Neural crest cell (in vitro differentiated cells): ENCODE measurements around the gene CACNA2D3. TPM values are rescaled to one million over a fixed set of nuclear protein-coding genes. Genes with fewer than 3 reads are reported as not detected.

Source experiments
- DNase-seq: peaks from one replicate; pipeline ENCODE4 v3.0.0; 2021; ENCODE audit warnings: low read depth, mixed read lengths, low spot score
- H3K27ac Mint-ChIP-seq: one replicate; pipeline ENCODE4 v1.8.0; 2021; ENCODE audit warnings: mild to moderate bottlenecking, mixed read lengths; ENCODE audit not compliant: unreplicated experiment
- H3K27me3 Mint-ChIP-seq: 2 replicates; pipeline ENCODE4 v1.8.0; 2021; ENCODE audit warnings: low read depth, mild to moderate bottlenecking, mixed read lengths
- H3K36me3 Mint-ChIP-seq: 2 replicates; pipeline ENCODE4 v1.8.0; 2021; ENCODE audit warnings: low read depth, mild to moderate bottlenecking, mixed read lengths
- H3K4me1 Mint-ChIP-seq: 2 replicates; pipeline ENCODE4 v1.8.0; 2021; ENCODE audit warnings: mixed read lengths
- H3K4me3 Mint-ChIP-seq: one replicate; pipeline ENCODE4 v1.8.0; 2021; ENCODE audit warnings: mild to moderate bottlenecking, mixed read lengths
- H3K9me3 Mint-ChIP-seq: 2 replicates; pipeline ENCODE4 v1.8.0; 2021; ENCODE audit warnings: mixed read lengths
- total RNA-seq: library from RNA; stranded (reverse); gene quantifications from 2 replicates; pipeline ENCODE4 v1.2.1, GENCODE V29; 2021
- TF ChIP-seq, protein P1 (sequence below): fragments of 200-600 bp; sonication (generic); conservative IDR thresholded peaks from 2 replicates; pipeline ENCODE4 v1.5.0; 2021; ENCODE audit warnings: antibody characterized with exemption, mild to moderate bottlenecking

CACNA2D3 gene
- total RNA-seq, 1 donor from 2014 or later: 0.82 TPM

- H3K4me3 Mint-ChIP-seq: no peak overlapping the region
- no peak for DNase-seq
- no peaks in the 10 kb centered on the region for H3K27me3 Mint-ChIP-seq
- H3K36me3 Mint-ChIP-seq: no peaks in the 10 kb centered on the region
- TF ChIP-seq, protein P1, sequence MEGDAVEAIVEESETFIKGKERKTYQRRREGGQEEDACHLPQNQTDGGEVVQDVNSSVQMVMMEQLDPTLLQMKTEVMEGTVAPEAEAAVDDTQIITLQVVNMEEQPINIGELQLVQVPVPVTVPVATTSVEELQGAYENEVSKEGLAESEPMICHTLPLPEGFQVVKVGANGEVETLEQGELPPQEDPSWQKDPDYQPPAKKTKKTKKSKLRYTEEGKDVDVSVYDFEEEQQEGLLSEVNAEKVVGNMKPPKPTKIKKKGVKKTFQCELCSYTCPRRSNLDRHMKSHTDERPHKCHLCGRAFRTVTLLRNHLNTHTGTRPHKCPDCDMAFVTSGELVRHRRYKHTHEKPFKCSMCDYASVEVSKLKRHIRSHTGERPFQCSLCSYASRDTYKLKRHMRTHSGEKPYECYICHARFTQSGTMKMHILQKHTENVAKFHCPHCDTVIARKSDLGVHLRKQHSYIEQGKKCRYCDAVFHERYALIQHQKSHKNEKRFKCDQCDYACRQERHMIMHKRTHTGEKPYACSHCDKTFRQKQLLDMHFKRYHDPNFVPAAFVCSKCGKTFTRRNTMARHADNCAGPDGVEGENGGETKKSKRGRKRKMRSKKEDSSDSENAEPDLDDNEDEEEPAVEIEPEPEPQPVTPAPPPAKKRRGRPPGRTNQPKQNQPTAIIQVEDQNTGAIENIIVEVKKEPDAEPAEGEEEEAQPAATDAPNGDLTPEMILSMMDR: no peak
- H3K27ac Mint-ChIP-seq: no peak overlapping the region
- H3K4me1 Mint-ChIP-seq: peaks cover 41% of the 10 kb centered on the region
- H3K9me3 Mint-ChIP-seq: peaks cover 3% of the 10 kb centered on the region
Observed at GRCh38 chr3:54705730-54706129, 583.4 kb downstream of the CACNA2D3 start.

GRCh38 chr3:54706738-54707137 lies 584.4 kb downstream of the CACNA2D3 start:
- no peak for DNase-seq
- Mint-ChIP-seq H3K9me3 (peaks cover 3% of the 10 kb centered on the region), H3K4me1 (peaks cover 41% of the 10 kb centered on the region), H3K36me3 (no peaks in the 10 kb centered on the region), H3K4me3 (no peak overlapping the region), H3K27ac (no peak overlapping the region), H3K27me3 (no peaks in the 10 kb centered on the region)
- TF ChIP-seq, protein P1: no peak

GRCh38 chr3:54709785-54710184 lies 587.4 kb downstream of the CACNA2D3 start:
- Mint-ChIP-seq H3K4me3 (no peak overlapping the region), H3K36me3 (no peaks in the 10 kb centered on the region), H3K27me3 (no peaks in the 10 kb centered on the region), H3K27ac (no peak overlapping the region), H3K9me3 (peaks cover 7% of the 10 kb centered on the region), H3K4me1 (peaks cover 32% of the 10 kb centered on the region)
- TF ChIP-seq, protein P1: no peak
- DNase-seq: no peak

DNA sequence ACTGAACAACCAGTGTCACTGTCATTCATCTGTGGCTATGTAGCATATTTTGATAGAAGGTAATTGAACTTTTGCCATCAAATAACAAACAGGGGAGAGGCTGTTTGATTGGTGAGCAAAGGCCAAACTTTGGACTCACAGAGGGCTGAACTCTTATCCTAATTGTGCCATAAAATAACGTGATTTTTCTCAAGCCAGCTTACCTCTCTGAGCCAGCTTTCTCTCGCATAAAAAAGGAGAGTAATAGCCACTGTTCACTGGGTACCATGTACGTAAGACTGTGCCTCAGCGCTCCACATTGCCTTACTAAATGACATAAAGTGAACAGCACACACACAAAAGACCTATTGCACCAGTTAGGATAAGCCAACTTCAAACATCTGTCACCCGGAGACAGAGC lies 588.6 kb downstream of the CACNA2D3 start:
- TF ChIP-seq, protein P1: no peak
- H3K27me3 Mint-ChIP-seq: no peaks in the 10 kb centered on the region
- DNase-seq: no peak
- H3K4me3 Mint-ChIP-seq: no peak overlapping the region
- no peaks in the 10 kb centered on the region for H3K36me3 Mint-ChIP-seq
- H3K27ac Mint-ChIP-seq: no peak overlapping the region
- H3K9me3 Mint-ChIP-seq: peaks cover 7% of the 10 kb centered on the region
- H3K4me1 Mint-ChIP-seq: peaks cover 21% of the 10 kb centered on the region

DNA sequence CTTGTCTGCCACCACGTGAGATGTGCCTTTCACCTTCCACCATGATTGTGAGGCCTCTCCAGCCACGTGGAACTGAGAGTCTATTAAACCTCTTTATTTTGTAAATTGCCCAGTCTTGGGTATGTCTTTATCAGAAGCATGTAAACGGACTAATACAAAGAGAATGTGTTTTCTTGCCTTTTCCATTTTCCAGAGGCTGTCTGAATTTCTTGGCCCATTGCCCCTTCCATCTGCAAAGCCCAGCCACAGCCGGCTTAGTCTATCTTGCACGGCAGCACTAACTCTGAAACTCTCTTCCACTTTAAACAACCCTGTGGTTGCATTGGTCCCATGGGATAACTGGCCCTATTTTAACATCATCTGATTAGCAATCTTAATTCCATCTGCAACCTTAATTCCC lies 590.2 kb downstream of the CACNA2D3 start:
- no peak for DNase-seq
- no peak overlapping the region for H3K4me3 Mint-ChIP-seq
- peaks cover 7% of the 10 kb centered on the region for H3K9me3 Mint-ChIP-seq
- TF ChIP-seq, protein P1: no peak
- H3K36me3 Mint-ChIP-seq: no peaks in the 10 kb centered on the region
- no peak overlapping the region for H3K27ac Mint-ChIP-seq
- H3K27me3 Mint-ChIP-seq: no peaks in the 10 kb centered on the region
- peaks cover 15% of the 10 kb centered on the region for H3K4me1 Mint-ChIP-seq

DNA sequence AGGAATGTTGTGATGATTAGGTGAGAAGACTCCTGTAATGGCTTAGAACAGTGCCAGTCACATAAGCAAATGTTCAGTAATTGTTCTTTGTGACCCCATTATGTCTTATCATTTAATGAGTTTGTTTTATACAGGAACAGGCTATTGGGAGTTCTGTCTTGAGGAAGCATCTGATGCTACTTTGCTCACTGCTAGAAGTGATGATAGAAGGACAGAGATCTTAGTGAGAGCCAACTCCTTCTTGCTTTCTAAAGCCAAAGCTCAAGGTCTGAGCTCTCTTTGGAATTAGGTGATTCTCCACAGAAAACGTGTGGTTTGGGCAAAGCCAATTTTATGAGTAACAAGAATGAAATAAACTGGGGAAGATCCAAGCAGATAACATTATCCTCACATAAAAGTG lies 590.7 kb downstream of the CACNA2D3 start:
- Mint-ChIP-seq H3K4me3 (no peak overlapping the region), H3K4me1 (peaks cover 10% of the 10 kb centered on the region), H3K27me3 (no peaks in the 10 kb centered on the region), H3K36me3 (no peaks in the 10 kb centered on the region), H3K27ac (no peak overlapping the region), H3K9me3 (peaks cover 7% of the 10 kb centered on the region)
- TF ChIP-seq, protein P1: no peak
- no peak for DNase-seq
